HepG2 (cell line): Measurements from ENCODE around the gene TM2D1. TPM values are rescaled to one million over a fixed set of nuclear protein-coding genes. Genes with fewer than 3 reads are reported as not detected.

ENCODE experiments used
- ARID2 ChIP-seq: sonication (generic); formaldehyde crosslinking; IDR thresholded peaks from 2 replicates; pipeline ENCODE4 v1.8.1; 2022; ENCODE audit warnings: mild to moderate bottlenecking, missing genetic modification reagents, borderline replicate concordance
- ATRX ChIP-seq: sonication (generic); formaldehyde crosslinking; IDR thresholded peaks from 2 replicates; pipeline ENCODE4 v1.4.0; 2020; ENCODE audit warnings: missing genetic modification reagents, borderline replicate concordance
- ELF3 ChIP-seq: IDR thresholded peaks from 2 replicates; pipeline ENCODE4 v1.6.1; 2016; ENCODE audit warnings: missing genetic modification reagents, missing compliant biosample characterization
- EZH2 ChIP-seq: conservative IDR thresholded peaks from 2 replicates; pipeline ENCODE4 v1.6.1; 2012; ENCODE audit warnings: mild to moderate bottlenecking, low read depth, low read length, moderate library complexity
- HNRNPK ChIP-seq: fragments of 200-400 bp; formaldehyde crosslinking; IDR thresholded peaks from 2 replicates; pipeline ENCODE4 v1.6.1; 2018; ENCODE audit warnings: low read length, low read depth, moderate library complexity, mild to moderate bottlenecking; ENCODE audit not compliant: poor library complexity, severe bottlenecking
- JDP2 ChIP-seq: sonication (generic); formaldehyde crosslinking; IDR thresholded peaks from 2 replicates; pipeline ENCODE4 v1.8.1; 2022; ENCODE audit warnings: missing genetic modification reagents, borderline replicate concordance
- KMT2A ChIP-seq: sonication (generic); formaldehyde crosslinking; IDR thresholded peaks from 2 replicates; pipeline ENCODE4 v1.4.0; 2020; ENCODE audit warnings: missing genetic modification reagents
- LBX2 ChIP-seq: sonication (generic); formaldehyde crosslinking; IDR thresholded peaks from 2 replicates; pipeline ENCODE4 v1.5.0; 2020; ENCODE audit warnings: missing genetic modification reagents, mild to moderate bottlenecking, borderline replicate concordance
- MAFG ChIP-seq: sonication (generic); formaldehyde crosslinking; IDR thresholded peaks from 2 replicates; pipeline ENCODE4 v1.5.1; 2020; ENCODE audit warnings: mild to moderate bottlenecking, missing genetic modification reagents
- NFATC3 ChIP-seq: sonication (generic); formaldehyde crosslinking; IDR thresholded peaks from 2 replicates; pipeline ENCODE4 v1.5.1; 2020; ENCODE audit warnings: mild to moderate bottlenecking, missing genetic modification reagents
- SIX1 ChIP-seq: sonication (generic); formaldehyde crosslinking; IDR thresholded peaks from 2 replicates; pipeline ENCODE4 v1.4.0; 2020; ENCODE audit warnings: missing genetic modification reagents, borderline replicate concordance
- SNAPC4 ChIP-seq: sonication (generic); formaldehyde crosslinking; IDR thresholded peaks from 2 replicates; pipeline ENCODE4 v1.4.0; 2020; ENCODE audit warnings: mild to moderate bottlenecking, missing genetic modification reagents
- ZFX ChIP-seq: sonication (generic); formaldehyde crosslinking; IDR thresholded peaks from 2 replicates; pipeline ENCODE4 v1.4.0; 2020; ENCODE audit warnings: mild to moderate bottlenecking, low read depth, missing genetic modification reagents, moderate library complexity
- ZKSCAN1 ChIP-seq: fragments of 150-350 bp; IDR thresholded peaks from 2 replicates; pipeline ENCODE4 v1.6.1; 2014; ENCODE audit warnings: low read length
- ZKSCAN5 ChIP-seq: sonication (generic); formaldehyde crosslinking; IDR thresholded peaks from 2 replicates; pipeline ENCODE4 v1.5.1; 2020; ENCODE audit warnings: mild to moderate bottlenecking, missing genetic modification reagents
- ZMYM4 ChIP-seq: sonication (generic); formaldehyde crosslinking; IDR thresholded peaks from 2 replicates; pipeline ENCODE4 v1.8.1; 2023; ENCODE audit warnings: mild to moderate bottlenecking, missing genetic modification reagents
- ZNF446 ChIP-seq: sonication (generic); formaldehyde crosslinking; IDR thresholded peaks from 2 replicates; pipeline ENCODE4 v1.5.0; 2020; ENCODE audit warnings: mild to moderate bottlenecking, missing genetic modification reagents
- ZNF609 ChIP-seq: sonication (generic); formaldehyde crosslinking; IDR thresholded peaks from 2 replicates; pipeline ENCODE4 v1.4.0; 2020; ENCODE audit warnings: mild to moderate bottlenecking, missing genetic modification reagents, borderline replicate concordance
- ZNF839 ChIP-seq: sonication (generic); formaldehyde crosslinking; IDR thresholded peaks from 2 replicates; pipeline ENCODE4 v1.4.0; 2020; ENCODE audit warnings: missing genetic modification reagents, mild to moderate bottlenecking, borderline replicate concordance
- polyA plus RNA-seq, 8 experiments: library from polyadenylated mRNA; depleted of rRNA in 3 of 8; stranded (reverse) in 7 of 8; unstranded in 1 of 8; fragments of >200 nt; fragmentation: Illumina TruSeq in 4 of 8; extraction: Trizol in 4 of 8; gene quantifications; 2 replicates each; pipeline versions ENCODE4 v1.2.1 to v1.2.3, GENCODE V29; 2011 to 2016; ENCODE audit warnings: low read depth in 4 of 8, missing spikeins in 1 of 8, mixed read lengths in 1 of 8; ENCODE audit not compliant: insufficient read depth in 1 of 8
- total RNA-seq, 5 experiments: library from RNA; depleted of rRNA; stranded (reverse); fragments of >200 nt; fragmentation: Illumina TruSeq; extraction: Trizol; gene quantifications; 2 replicates each; pipeline ENCODE4 v1.2.3, GENCODE V29; 2016; ENCODE audit warnings: low read depth in 1 of 5

Gene TM2D1
- total and polyA plus RNA-seq, 2 of the 13 experiments (the other 11 are each of a cell fraction or from before 2014, with no cell fraction given), result 26.6 to 49.0 TPM

GRCh38 chr1:61724813-61725694 lies at the start of gene TM2D1 (continued):
- TF ChIP-seq SNAPC4 (CRISPR knock-in tag), result peak; percentile 92
- TF ChIP-seq JDP2 (CRISPR knock-in tag), result no peak
- TF ChIP-seq HNRNPK, result no peak
- 0 out of 2 replicates have a peak, but pooled peaks have one; percentile 26 for TF ChIP-seq ZNF839 (CRISPR knock-in tag)
- TF ChIP-seq EZH2, result no peak
- peak; percentile 94 for TF ChIP-seq ZMYM4 (CRISPR knock-in tag)
- no peak for TF ChIP-seq ATRX (CRISPR knock-in tag)
- TF ChIP-seq ZFX (CRISPR knock-in tag), result peak; percentile 88
- TF ChIP-seq ZKSCAN1, result no peak
- TF ChIP-seq ARID2 (CRISPR knock-in tag), result no peak
- TF ChIP-seq NFATC3 (CRISPR knock-in tag), result no peak
- peak; percentile 93 for TF ChIP-seq ELF3
- no peak for TF ChIP-seq ZKSCAN5 (CRISPR knock-in tag)
- peak; percentile 53; the same call in 1 of the 2 replicates for TF ChIP-seq ZNF609 (CRISPR knock-in tag)
- TF ChIP-seq KMT2A, result peak; percentile 93
- TF ChIP-seq MAFG (CRISPR knock-in tag), result no peak
- TF ChIP-seq SIX1 (CRISPR knock-in tag), result no peak
- TF ChIP-seq ZNF446 (CRISPR knock-in tag), result no peak
- TF ChIP-seq LBX2 (CRISPR knock-in tag), result peak; percentile 37; the same call in 1 of the 2 replicates
